ENCODE data around the gene LAMP5.

The LAMP5 gene

GRCh38 chr20:9488063-9488462 lies 26.3 kb upstream of the LAMP5 start:
- Histone ChIP-seq H3K9me3 (ENCODE audit: low read length) (no peaks in the 10 kb centered on the region), H3F3A (ENCODE audit: insufficient read depth, low read length) (no peaks in the 10 kb centered on the region), H2AFZ (ENCODE audit: low read length) (no peak overlapping the region), H3K27ac (ENCODE audit: low read depth, low read length, poor library complexity, severe bottlenecking) (no peak overlapping the region), H3K27me3 (ENCODE audit: insufficient read depth, low read length) (no peaks in the 10 kb centered on the region), H3K4me3 (ENCODE audit: low read depth, low read length, poor library complexity, severe bottlenecking) (no peak overlapping the region), H3K9me2 (ENCODE audit: low read depth, low read length) (no peaks in the 10 kb centered on the region), H3K4me1 (ENCODE audit: insufficient read depth, low read length, severe bottlenecking) (no peaks in the 10 kb centered on the region), H4K20me1 (ENCODE audit: insufficient read depth, low read length) (no peaks in the 10 kb centered on the region), H3K79me2 (ENCODE audit: insufficient read depth, low read length) (no peaks in the 10 kb centered on the region), H3K36me3 (ENCODE audit: insufficient read depth, low read length) (no peaks in the 10 kb centered on the region), H3K4me2 (ENCODE audit: low read length) (no peak overlapping the region), H3K9ac (ENCODE audit: low read length) (no peak overlapping the region)
- TF ChIP-seq CTCF (IDR thresholded peaks at IDR 0.05; ENCODE audit: low read length), result no peak

GRCh38 chr20:9490161-9490560 lies 24.2 kb upstream of the LAMP5 start:
- H3K4me1 ChIP-seq (ENCODE audit: insufficient read depth, low read length, severe bottlenecking), result no peaks in the 10 kb centered on the region

GRCh38 chr20:9490631-9491030 lies 23.8 kb upstream of the LAMP5 start:
- H3K4me2 ChIP-seq (ENCODE audit: low read length), result no peak overlapping the region
- no peak overlapping the region for H3K27ac ChIP-seq (ENCODE audit: low read depth, low read length, poor library complexity, severe bottlenecking)
- no peak overlapping the region for H3K4me3 ChIP-seq (ENCODE audit: low read depth, low read length, poor library complexity, severe bottlenecking)
- TF ChIP-seq EZH2 (IDR thresholded peaks at IDR 0.05; ENCODE audit: borderline replicate concordance, low read length), result no peak
- TF ChIP-seq CTCF (IDR thresholded peaks at IDR 0.05; ENCODE audit: low read length), result no peak
- no peaks in the 10 kb centered on the region for H3K36me3 ChIP-seq (ENCODE audit: insufficient read depth, low read length)
- no peaks in the 10 kb centered on the region for H3K79me2 ChIP-seq (ENCODE audit: insufficient read depth, low read length)
- no peaks in the 10 kb centered on the region for H3K4me1 ChIP-seq (ENCODE audit: insufficient read depth, low read length, severe bottlenecking)
- no peaks in the 10 kb centered on the region for H3K27me3 ChIP-seq (ENCODE audit: insufficient read depth, low read length)
- H2AFZ ChIP-seq (ENCODE audit: low read length), result no peak overlapping the region
- H3K9ac ChIP-seq (ENCODE audit: low read length), result no peak overlapping the region
- no peaks in the 10 kb centered on the region for H3F3A ChIP-seq (ENCODE audit: insufficient read depth, low read length)
- no peaks in the 10 kb centered on the region for H4K20me1 ChIP-seq (ENCODE audit: insufficient read depth, low read length)
- no peaks in the 10 kb centered on the region for H3K9me3 ChIP-seq (ENCODE audit: low read length)
- no peaks in the 10 kb centered on the region for H3K9me2 ChIP-seq (ENCODE audit: low read depth, low read length)

More at GRCh38 chr20:9490161-9490560, 24.2 kb upstream of the LAMP5 start:
- Histone ChIP-seq H3K4me2 (ENCODE audit: low read length) (no peak overlapping the region), H3K27ac (ENCODE audit: low read depth, low read length, poor library complexity, severe bottlenecking) (no peak overlapping the region), H3K36me3 (ENCODE audit: insufficient read depth, low read length) (no peaks in the 10 kb centered on the region), H3K4me3 (ENCODE audit: low read depth, low read length, poor library complexity, severe bottlenecking) (no peak overlapping the region), H3K9me2 (ENCODE audit: low read depth, low read length) (no peaks in the 10 kb centered on the region), H3K27me3 (ENCODE audit: insufficient read depth, low read length) (no peaks in the 10 kb centered on the region), H4K20me1 (ENCODE audit: insufficient read depth, low read length) (no peaks in the 10 kb centered on the region), H3K9ac (ENCODE audit: low read length) (no peak overlapping the region), H3F3A (ENCODE audit: insufficient read depth, low read length) (no peaks in the 10 kb centered on the region), H3K79me2 (ENCODE audit: insufficient read depth, low read length) (no peaks in the 10 kb centered on the region), H2AFZ (ENCODE audit: low read length) (no peak overlapping the region), H3K9me3 (ENCODE audit: low read length) (no peaks in the 10 kb centered on the region)
- TF ChIP-seq CTCF (IDR thresholded peaks at IDR 0.05; ENCODE audit: low read length) (no peak), EZH2 (IDR thresholded peaks at IDR 0.05; ENCODE audit: borderline replicate concordance, low read length) (no peak)

All from OCI-LY1 (cell line).